Stimulated activated CD4-positive, alpha-beta T cell treated with anti-CD3 and anti-CD28 coated beads, TNF-alpha, amount 100 ng/mL, for 4 hours (primary cell): ENCODE data around the gene OR1L1.

ENCODE experiments used
- DNase-seq, 3 experiments: peaks; one replicate each; pipeline ENCODE4 v3.0.0-alpha.2; 2020; ENCODE audit warnings: low read depth in 3 of 3

OR1L1 gene

GRCh38 chr9:122661416-122661815, at the start of gene OR1L1:
OR1L1 (plus strand) TSS chr9:122661716; CDS start chr9:122661716, 0 bp downstream.
- DNase-seq, result no peak

- DNase-seq, result no peak
Measured at GRCh38 chr9:122614362-122614761, 47.2 kb upstream of the OR1L1 start, which contains the start of gene OR1Q1. OR1Q1 (plus strand) TSS chr9:122614738; CDS start chr9:122614738, 0 bp downstream.

DNA sequence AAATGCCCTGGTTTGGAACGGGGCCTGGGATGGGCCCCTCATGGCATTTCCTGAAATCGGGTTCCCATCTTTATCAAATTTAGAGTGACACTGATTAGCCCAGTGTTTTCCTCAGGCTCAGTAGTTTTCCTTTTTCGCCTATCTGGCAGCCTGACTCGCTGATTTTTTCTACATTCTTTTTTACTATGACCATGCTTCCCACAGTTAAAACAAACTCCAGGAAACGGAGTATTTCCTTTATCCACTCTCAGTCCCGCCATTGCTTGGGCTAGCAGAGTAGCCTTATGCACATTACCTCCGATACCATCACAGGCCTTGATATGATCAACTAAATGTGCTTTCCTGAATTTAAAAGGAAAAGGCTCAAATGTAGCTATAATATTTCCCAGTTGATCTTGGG, 41.5 kb upstream of the OR1L1 start:
- no peak for DNase-seq

GRCh38 chr9:122642226-122642625, 19.3 kb upstream of the OR1L1 start:
- DNase-seq, result no peak

DNA sequence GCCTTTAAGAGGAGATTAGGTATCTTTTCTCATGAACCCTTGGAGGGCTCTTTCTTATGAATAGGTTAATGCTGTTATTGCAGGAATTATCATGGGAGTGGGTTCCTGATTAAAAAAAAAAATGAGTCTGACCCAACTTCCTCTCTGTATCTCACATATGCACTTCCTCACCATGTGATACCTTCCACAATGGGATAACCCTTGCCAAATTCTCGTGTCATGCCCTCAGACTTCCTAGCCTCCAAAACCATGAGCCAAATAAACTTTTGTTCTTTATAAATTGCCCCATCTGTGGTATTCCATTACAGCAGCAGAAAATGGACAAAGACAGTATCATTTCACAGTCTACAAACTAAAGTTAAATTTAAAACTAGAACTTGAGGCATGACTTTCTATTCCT, 5.1 kb upstream of the OR1L1 start:
- DNase-seq, result no peak

- no peak for DNase-seq
Measured at GRCh38 chr9:122657527-122657926, 4.0 kb upstream of the OR1L1 start, which contains the start of gene OR1B1. OR1B1 (minus strand) TSS chr9:122657627.

DNA sequence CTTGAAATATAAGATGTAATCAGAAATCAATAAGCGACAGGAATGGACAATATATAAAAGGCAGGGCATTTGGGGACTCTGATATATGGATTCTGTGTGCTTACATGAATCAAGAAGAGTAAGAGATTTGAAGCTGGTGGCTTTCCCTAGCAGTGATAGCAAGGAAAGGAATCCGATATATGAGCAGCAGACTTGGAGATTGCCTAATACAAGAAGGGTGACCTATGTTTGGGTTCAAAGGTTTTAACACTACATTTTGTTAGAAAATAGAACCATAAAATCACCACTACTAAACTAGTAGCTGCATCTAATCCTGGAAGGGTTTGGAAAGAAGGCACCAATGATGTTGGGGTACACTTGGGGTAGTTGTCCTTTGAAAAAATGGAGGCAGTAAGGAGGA, 11.0 kb downstream of the OR1L1 start:
- DNase-seq, result no peak

GRCh38 chr9:122684851-122685250, 23.3 kb downstream of the OR1L1 start:
- DNase-seq, result no peak

DNA sequence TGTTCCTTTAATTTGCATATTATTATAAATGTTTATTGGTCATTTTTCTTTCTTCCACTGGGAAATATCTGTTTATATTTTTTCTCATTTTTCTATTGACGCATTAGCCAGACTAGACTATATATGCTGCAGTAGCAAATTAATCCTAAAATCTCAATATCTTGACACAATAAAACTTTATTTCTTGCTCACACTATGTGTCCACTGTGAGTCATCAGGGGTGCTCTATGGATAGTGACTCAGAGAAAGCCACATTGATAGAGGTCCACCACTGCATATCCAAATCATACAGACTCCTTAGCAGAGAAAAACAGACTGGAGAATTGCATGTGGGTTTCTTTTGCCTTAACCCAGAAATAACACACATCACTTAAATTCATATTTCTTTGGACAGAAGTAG, 34.2 kb downstream of the OR1L1 start:
- no peak for DNase-seq
